Pancreas (tissue), 10 donors: ENCODE measurements around the gene CHRNA9. TPM values are rescaled to one million over a fixed set of nuclear protein-coding genes. Genes with fewer than 3 reads are reported as not detected.
A peak's percentile ranks its signal among the peaks of the same experiment; 100 is the strongest.
"Not testable (repeated sequence)": the region's sequence is repeated elsewhere in the genome, so short reads cannot be mapped to it uniquely, and the experiment has no call there.

Experiments used
- ATAC-seq, 4 donors: fragments of 200-7000 bp; cut with Tn5 transposase; one replicate each; pipeline versions ENCODE4 v1.8.0 to v1.9.1; 2020; ENCODE audit warnings: mild to moderate bottlenecking in 4 of 4, moderate library complexity in 4 of 4
- DNase-seq, 6 donors: peaks; one replicate each; pipeline ENCODE4 v3.0.0-alpha.2; 2020
- FAIRE-seq: peaks from 2 replicates; lab custom pipeline; 2012; peaks lifted over from hg19 to GRCh38; lab: Jason Lieb, UNC
- H3K27ac ChIP-seq, 4 donors: fragments of 200-600 bp; sonication (generic); 1 replicate in 3 of 4; 2 replicates in 1 of 4; pipeline versions ENCODE4 v1.5.0 to v1.8.0; 2020
- H3K27me3 ChIP-seq, 4 donors: fragments of 200-600 bp; one replicate each; pipeline ENCODE4 v1.8.0; 2021
- H3K36me3 ChIP-seq, 3 donors: fragments of 200-600 bp; sonication (generic) in 1 of 3; one replicate each; pipeline versions ENCODE4 v1.5.0 to v1.8.0; 2020 to 2021
- H3K4me1 ChIP-seq, 3 donors: fragments of 200-600 bp; one replicate each; pipeline ENCODE4 v1.8.0; 2021
- H3K4me3 ChIP-seq, 4 donors: fragments of 200-600 bp; sonication (generic) in 2 of 4; one replicate each; pipeline versions ENCODE4 v1.5.0 to v1.8.0; 2020 to 2021
- H3K9me3 ChIP-seq, 4 donors: fragments of 200-600 bp; one replicate each; pipeline ENCODE4 v1.8.0; 2021
- CTCF ChIP-seq, 4 donors: fragments of 200-600 bp; sonication (generic) in 3 of 4; IDR thresholded peaks; one replicate each; pipeline versions ENCODE4 v1.5.0 to v1.8.0; 2021; ENCODE audit warnings: antibody characterized with exemption in 4 of 4
- WGBS, 2 donors: extraction: QIAGEN DNeasy Blood & Tissue Kit; methylation state at CpG; one replicate each; pipeline ENCODE4 v1.1.7; 2013; 5-methylcytosine and 5-hydroxymethylcytosine counted together
- intact Hi-C, 3 donors: fragments of 100-400 bp; cut with DNase I; formaldehyde crosslinking; loops; one replicate each; pipeline versions ENCODE4 v1.11.1 to v1.14.2; 2022
- polyA plus RNA-seq, 2 donors: library from polyadenylated mRNA; stranded (reverse); fragments of 200-250 nt; gene quantifications; one replicate each; pipeline ENCODE4 v1.2.3, GENCODE V29; 2013
- total RNA-seq, 6 donors: library from RNA; stranded (reverse); fragmentation: NEBNext Ultra II Directional in 4 of 6; extraction: Animal tissue kit (Norgen Biotek cat#: 25700) in 4 of 6; gene quantifications; one replicate each; pipeline versions ENCODE4 v1.2.1 to v1.2.4, GENCODE V29; 2021 to 2023
- donor health status: healthy with polysubstance abuse.
- donor health status: DM: no; HTN: no; CAD: no; lungs with moderate emphysema.
- donor health status: DM: no; HTN: no; CAD: no.
- donor health status: control.
- donor health status: control.
- donor health status: Bipolar disorder and iron deficiency.
- donor health status: DM: yes; HTN: yes; CAD: no.
- donor health status: DM: no; HTN: no; CAD: no.
- donor health status: DM: no; HTN: no; CAD: no.
- donor health status: DM: yes; HTN: yes; CAD: no.

Gene CHRNA9
- not detected for total RNA-seq
- polyA plus RNA-seq, result not detected

- TF ChIP-seq CTCF (IDR thresholded peaks at IDR 0.05), result no peak
- Histone ChIP-seq H3K9me3 (no peaks in the 10 kb centered on the region), H3K27ac (no peak within 1 kb of the TSS), H3K4me1 (no peaks in the 10 kb centered on the region), H3K4me3 (no peak within 1 kb of the TSS), H3K27me3 (no peaks in the 10 kb centered on the region), H3K36me3 (no peaks in the 10 kb centered on the region)
- DNase-seq (no peak), FAIRE-seq (no peak), ATAC-seq (no peak)
- 84 to 85% methylated on average over 12 of the region's 12 CpGs for WGBS, 2 donors
- intact Hi-C loops, result no loop called here
These were observed at the start of gene CHRNA9 for GRCh38 chr4:40334591-40335524. TSS of gene CHRNA9 (plus strand) at chr4:40335333. CDS start at chr4:40335468, 135 bp downstream.

GRCh38 chr4:40285692-40286091 is 49.4 kb upstream of the CHRNA9 start:
- no peak overlapping the region for H3K4me3 ChIP-seq
- intact Hi-C loops, result no loop called here
- H3K27ac ChIP-seq, result no peak overlapping the region
- no peaks in the 10 kb centered on the region for H3K27me3 ChIP-seq
- H3K9me3 ChIP-seq, result no peaks in the 10 kb centered on the region
- ATAC-seq, result no peak
- H3K36me3 ChIP-seq, result no peaks in the 10 kb centered on the region
- WGBS, 2 donors, result 86 to 91% methylated on average over 5 of the region's 5 CpGs
- FAIRE-seq, result no peak
- no peak for TF ChIP-seq CTCF (IDR thresholded peaks at IDR 0.05)
- no peaks in the 10 kb centered on the region for H3K4me1 ChIP-seq
- no peak for DNase-seq

GRCh38 chr4:40288566-40288965 is 46.6 kb upstream of the CHRNA9 start:
- H3K9me3 ChIP-seq, result no peaks in the 10 kb centered on the region
- ATAC-seq (no peak), DNase-seq (no peak), FAIRE-seq (no peak)
- H3K36me3 ChIP-seq, result no peaks in the 10 kb centered on the region
- no peak overlapping the region for H3K4me3 ChIP-seq
- intact Hi-C loops, result no loop called here
- no peak overlapping the region for H3K27ac ChIP-seq
- no peaks in the 10 kb centered on the region for H3K4me1 ChIP-seq
- 93 to 96% methylated on average over 8 of the region's 8 CpGs for WGBS, 2 donors
- no peaks in the 10 kb centered on the region for H3K27me3 ChIP-seq
- TF ChIP-seq CTCF (IDR thresholded peaks at IDR 0.05), result no peak

- no peak for DNase-seq
- H3K27me3 ChIP-seq, result no peaks in the 10 kb centered on the region
- intact Hi-C loops, result no loop called here
- 52 to 55% methylated on average over 7 of the region's 7 CpGs for WGBS, 2 donors
- no peak for TF ChIP-seq CTCF (IDR thresholded peaks at IDR 0.05)
- no peak for FAIRE-seq
- no peak overlapping the region for H3K27ac ChIP-seq
- H3K4me3 ChIP-seq, result no peak overlapping the region
- H3K9me3 ChIP-seq, result no peaks in the 10 kb centered on the region
- peak in 3 of 4 donors; percentile 41 to 79 (median 59) for ATAC-seq
- H3K4me1 ChIP-seq, result no peaks in the 10 kb centered on the region
- no peaks in the 10 kb centered on the region for H3K36me3 ChIP-seq
These were observed 45.6 kb upstream of the CHRNA9 start for GRCh38 chr4:40289366-40290188.

- not testable (repeated sequence) for FAIRE-seq
- 91 to 95% methylated on average over 2 of the region's 2 CpGs for WGBS, 2 donors
These were observed 44.4 kb upstream of the CHRNA9 start for GRCh38 chr4:40290611-40291186.

More at GRCh38 chr4:40290611-40291186, 44.4 kb upstream of the CHRNA9 start:
- H3K27ac ChIP-seq, H3K4me3 ChIP-seq, intact Hi-C loops, H3K36me3 ChIP-seq, H3K9me3 ChIP-seq, H3K27me3 ChIP-seq, DNase-seq, ATAC-seq, H3K4me1 ChIP-seq: not testable (repeated sequence)
